ENCODE results near the gene ATAD3C. TPM values are rescaled to one million over a fixed set of nuclear protein-coding genes. Genes with fewer than 3 reads are reported as not detected.
A peak's percentile ranks its signal among the peaks of the same experiment; 100 is the strongest.

Gene ATAD3C
- total and polyA plus RNA-seq, 10 of the 15 experiments (the other 5 are each of a cell fraction or from before 2014, with no cell fraction given): 0.03 to 3.1 (median 0.86) TPM

- TF ChIP-seq RFX5 (IDR thresholded peaks at IDR 0.05; ENCODE audit: low read depth, low read length) (no peak), IKZF2 (IDR thresholded peaks at IDR 0.05) (no peak), ZBED1 (IDR thresholded peaks at IDR 0.05; ENCODE audit: borderline replicate concordance) (no peak), CTCF (IDR thresholded peaks at IDR 0.05 in 2 of 3, conservative IDR thresholded peaks at IDR 0.05 in 1 of 3; ENCODE audit: control insufficient read depth in 2 of 3, extremely low read depth in 1 of 3, insufficient read depth in 1 of 3, low read depth in 3 of 3, low read length in 3 of 3) (no peak), SP1 (IDR thresholded peaks at IDR 0.05; ENCODE audit: low read depth, low read length) (no peak), GABPA (IDR thresholded peaks at IDR 0.05; ENCODE audit: low read depth) (no peak), SMAD1 (IDR thresholded peaks at IDR 0.05; ENCODE audit: low read depth, partially characterized antibody) (no peak)
- TF ChIP-seq, protein P1, sequence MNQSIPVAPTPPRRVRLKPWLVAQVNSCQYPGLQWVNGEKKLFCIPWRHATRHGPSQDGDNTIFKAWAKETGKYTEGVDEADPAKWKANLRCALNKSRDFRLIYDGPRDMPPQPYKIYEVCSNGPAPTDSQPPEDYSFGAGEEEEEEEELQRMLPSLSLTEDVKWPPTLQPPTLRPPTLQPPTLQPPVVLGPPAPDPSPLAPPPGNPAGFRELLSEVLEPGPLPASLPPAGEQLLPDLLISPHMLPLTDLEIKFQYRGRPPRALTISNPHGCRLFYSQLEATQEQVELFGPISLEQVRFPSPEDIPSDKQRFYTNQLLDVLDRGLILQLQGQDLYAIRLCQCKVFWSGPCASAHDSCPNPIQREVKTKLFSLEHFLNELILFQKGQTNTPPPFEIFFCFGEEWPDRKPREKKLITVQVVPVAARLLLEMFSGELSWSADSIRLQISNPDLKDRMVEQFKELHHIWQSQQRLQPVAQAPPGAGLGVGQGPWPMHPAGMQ (IDR thresholded peaks at IDR 0.05; ENCODE audit: borderline replicate concordance): no peak
These were observed 18.3 kb upstream of the ATAD3C start (continued) for GRCh38 chr1:1430992-1431844.

DNA sequence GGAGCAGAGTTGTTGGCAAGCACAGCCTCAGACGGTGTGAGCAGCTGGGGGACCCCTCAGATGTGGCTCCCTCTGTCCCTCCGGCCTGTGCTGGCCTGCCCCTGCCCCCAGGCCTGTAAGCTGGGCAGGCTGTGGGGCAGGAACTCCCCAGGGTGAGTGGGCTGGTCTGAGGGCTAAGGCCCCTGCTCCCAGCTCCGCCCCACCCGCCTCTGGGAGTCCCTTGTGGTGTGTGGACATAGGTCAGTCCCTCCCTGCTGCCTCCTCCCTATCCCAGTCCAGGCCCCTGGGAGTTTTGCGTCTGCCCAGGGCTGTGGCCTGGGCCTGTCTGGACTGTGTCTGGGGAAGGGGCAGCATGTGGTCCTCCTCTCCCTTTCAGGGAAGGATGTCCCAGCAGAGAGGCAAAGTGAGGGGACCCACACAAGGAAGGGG is 17.6 kb upstream of the ATAD3C start:
- H3K79me2 ChIP-seq (ENCODE audit: control insufficient read depth, insufficient read depth, low read length): no peaks in the 10 kb centered on the region
- ATAC-seq (peak; percentile 8; the same call in 2 of the 3 replicates), DNase-seq (ENCODE audit: low read depth, low spot score) (no peak), FAIRE-seq (no peak)
- no peaks in the 10 kb centered on the region for H3K9me3 ChIP-seq (replicated peaks; ENCODE audit: control insufficient read depth, insufficient read depth, low read length)
- intact Hi-C loops (cut with micrococcal nuclease; ENCODE audit: unreplicated experiment) (no loop called here), in situ Hi-C loops (cut with MboI) (no loop called here)
- RAD21 ChIA-PET (ENCODE audit: unreplicated experiment): no interaction called here
- SMC1A ChIA-PET (ENCODE audit: uncharacterized antibody, unreplicated experiment): no interaction called here
- no peaks in the 10 kb centered on the region for H3K36me3 ChIP-seq (ENCODE audit: control insufficient read depth in 2 of 2, insufficient read depth in 2 of 2, low read length in 1 of 2)
- no peak overlapping the region for H3K27ac ChIP-seq (ENCODE audit: control insufficient read depth, insufficient read depth)
- no peak overlapping the region for H2AFZ ChIP-seq (ENCODE audit: control insufficient read depth, low read depth, low read length)
- 23% methylated on average over 5 of the region's 5 CpGs for WGBS (ENCODE audit: insufficient coverage, insufficient replicate concordance, low lambda C conversion rate, missing lambda C conversion rate)
- BruUV-seq (replicated peaks): no TSS peak
- POLR2A ChIA-PET: interaction anchor here (0.6 kb wide), 1 partner anchor 16 kb away, joined by 8 read pairs; no protein-coding TSS in a partner anchor
- H3K4me2 ChIP-seq (ENCODE audit: control insufficient read depth, insufficient read depth): no peak overlapping the region
- no peak overlapping the region for H3K4me3 ChIP-seq
- CTCF ChIA-PET: no interaction called here
- peaks cover 0 to 13% of the 10 kb centered on the region in 2 experiments; a peak in 3 of 4 replicates for H3K27me3 ChIP-seq (replicated peaks in 1 of 2; ENCODE audit: control insufficient read depth in 2 of 2, insufficient read depth in 2 of 2, low read length in 1 of 2)
- H4K20me1 ChIP-seq (ENCODE audit: control insufficient read depth, insufficient read depth): no peaks in the 10 kb centered on the region
- TF ChIP-seq DPF2 (IDR thresholded peaks at IDR 0.05) (no peak), SIX5 (IDR thresholded peaks at IDR 0.05; ENCODE audit: low read depth, low read length, severe bottlenecking) (no peak), NFYA (IDR thresholded peaks at IDR 0.05; ENCODE audit: borderline replicate concordance, low read depth, low read length) (no peak), BHLHE40 (IDR thresholded peaks at IDR 0.05; ENCODE audit: borderline replicate concordance in 1 of 2, low read depth in 2 of 2, low read length in 1 of 2) (no peak), ZNF24 (IDR thresholded peaks at IDR 0.05) (no peak), SMARCA5 (IDR thresholded peaks at IDR 0.05) (no peak), KDM1A (IDR thresholded peaks at IDR 0.05; ENCODE audit: borderline replicate concordance) (no peak), MYB (IDR thresholded peaks at IDR 0.05; ENCODE audit: borderline replicate concordance, low read depth, low read length) (no peak), CEBPB (IDR thresholded peaks at IDR 0.05; ENCODE audit: borderline replicate concordance in 1 of 2, low read depth in 2 of 2, low read length in 2 of 2) (no peak), JUND (IDR thresholded peaks at IDR 0.05; ENCODE audit: low read depth, low read length) (no peak), STAT3 (IDR thresholded peaks at IDR 0.05; ENCODE audit: low read depth, low read length) (no peak), JUNB (IDR thresholded peaks at IDR 0.05) (no peak), HCFC1 (IDR thresholded peaks at IDR 0.05; ENCODE audit: low read length) (no peak)
- H3K9ac ChIP-seq (ENCODE audit: control insufficient read depth, insufficient read depth, low read length): no peak overlapping the region
- H3K4me1 ChIP-seq (ENCODE audit: control insufficient read depth, insufficient read depth, low read length): peaks cover 17% of the 10 kb centered on the region

Measured in GM12878 (cell line).